CD14-positive monocyte (primary cell): ENCODE measurements around the gene MYL11. TPM values are rescaled to one million over a fixed set of nuclear protein-coding genes. Genes with fewer than 3 reads are reported as not detected.
A peak's percentile ranks its signal among the peaks of the same experiment; 100 is the strongest.

Experiments used
- DNase-seq, 3 donors: peaks; one replicate each; pipeline ENCODE4 v3.0.0-alpha.2; 2011 to 2022
- H2AFZ ChIP-seq: 2 replicates; pipeline ENCODE4 v1.6.0; 2012; ENCODE audit warnings: mild to moderate bottlenecking, low read depth, low read length, inconsistent platforms; ENCODE audit not compliant: insufficient read depth, poor library complexity, severe bottlenecking
- H3K27ac ChIP-seq, 2 donors: 1 replicate in 1 of 2; 2 replicates in 1 of 2; pipeline ENCODE4 v1.5.1; 2012 to 2013; ENCODE audit warnings: low read length in 2 of 2, control low read depth in 1 of 2, inconsistent platforms in 1 of 2, low read depth in 1 of 2, mild to moderate bottlenecking in 1 of 2
- H3K27me3 ChIP-seq, 2 donors: one replicate each; pipeline versions ENCODE4 v1.6.0 to v1.6.1; 2011 to 2013; ENCODE audit warnings: low read length in 2 of 2; ENCODE audit not compliant: control insufficient read depth in 2 of 2, insufficient read depth in 2 of 2
- H3K36me3 ChIP-seq, 2 donors: replicated peaks in 1 of 2; 1 replicate in 1 of 2; 2 replicates in 1 of 2; pipeline versions ENCODE4 v1.5.1 to v1.6.1; 2012 to 2013; ENCODE audit warnings: low read length in 2 of 2, control low read depth in 1 of 2, inconsistent platforms in 1 of 2, mild to moderate bottlenecking in 1 of 2; ENCODE audit not compliant: insufficient read depth in 2 of 2, control insufficient read depth in 1 of 2
- H3K4me1 ChIP-seq, 2 donors: 1 replicate in 1 of 2; 2 replicates in 1 of 2; pipeline versions ENCODE4 v1.5.1 to v1.6.1; 2012 to 2013; ENCODE audit warnings: low read length in 2 of 2, control low read depth in 1 of 2, inconsistent platforms in 1 of 2, mild to moderate bottlenecking in 1 of 2, moderate library complexity in 1 of 2; ENCODE audit not compliant: insufficient read depth in 2 of 2, control insufficient read depth in 1 of 2
- H3K4me2 ChIP-seq: replicated peaks from 2 replicates; pipeline ENCODE3; 2012; ENCODE audit warnings: low read length, moderate library complexity, mild to moderate bottlenecking; ENCODE audit not compliant: poor library complexity, severe bottlenecking; ENCODE audit errors: extremely low read depth
- H3K4me3 ChIP-seq, 3 experiments: fragments of 200-600 bp in 1 of 3; sonication (generic) in 1 of 3; replicated peaks in 1 of 3; 1 replicate in 2 of 3; 2 replicates in 1 of 3; pipeline ENCODE4 v1.5.1; 2011 to 2013; ENCODE audit warnings: low read length in 3 of 3, mild to moderate bottlenecking in 3 of 3, control low read depth in 2 of 3, low read depth in 2 of 3, inconsistent platforms in 1 of 3, moderate library complexity in 1 of 3
- H3K79me2 ChIP-seq: 2 replicates; pipeline ENCODE4 v1.6.0; 2012; ENCODE audit warnings: mild to moderate bottlenecking, control low read depth, inconsistent platforms, low read length, moderate library complexity; ENCODE audit not compliant: insufficient read depth
- H3K9ac ChIP-seq: 2 replicates; pipeline ENCODE4 v1.6.0; 2017; ENCODE audit warnings: low read length, mild to moderate bottlenecking; ENCODE audit not compliant: insufficient read depth, poor library complexity, severe bottlenecking
- H3K9me3 ChIP-seq, 2 donors: replicated peaks in 1 of 2; 1 replicate in 1 of 2; 2 replicates in 1 of 2; pipeline versions ENCODE4 v1.5.1 to v1.6.1; 2012 to 2013; ENCODE audit warnings: low read length in 2 of 2, control low read depth in 1 of 2; ENCODE audit not compliant: control insufficient read depth in 1 of 2, insufficient read depth in 1 of 2
- H4K20me1 ChIP-seq: 2 replicates; pipeline ENCODE4 v1.6.0; 2012; ENCODE audit warnings: mild to moderate bottlenecking, low read length, control low read depth, moderate library complexity; ENCODE audit not compliant: insufficient read depth
- H3K27ac Mint-ChIP-seq, 7 donors: one replicate each; pipeline ENCODE4 v1.8.0; 2020; ENCODE audit warnings: mild to moderate bottlenecking in 7 of 7, mixed read lengths in 7 of 7, moderate library complexity in 6 of 7, inconsistent platforms in 2 of 7
- H3K27me3 Mint-ChIP-seq, 3 donors: one replicate each; pipeline ENCODE4 v1.8.0; 2021 to 2022; ENCODE audit warnings: low read depth in 3 of 3, mild to moderate bottlenecking in 3 of 3, mixed read lengths in 3 of 3, moderate library complexity in 3 of 3, inconsistent platforms in 1 of 3
- H3K36me3 Mint-ChIP-seq, 2 donors: one replicate each; pipeline ENCODE4 v1.8.0; 2020; ENCODE audit warnings: mixed read lengths in 2 of 2, inconsistent platforms in 1 of 2, mild to moderate bottlenecking in 1 of 2
- H3K4me1 Mint-ChIP-seq: one replicate; pipeline ENCODE4 v1.8.0; 2020; ENCODE audit warnings: mild to moderate bottlenecking, mixed read lengths
- H3K4me3 Mint-ChIP-seq, 2 donors: one replicate each; pipeline ENCODE4 v1.8.0; 2020; ENCODE audit warnings: mild to moderate bottlenecking in 2 of 2, mixed read lengths in 2 of 2, moderate library complexity in 1 of 2
- H3K9me3 Mint-ChIP-seq, 7 donors: one replicate each; pipeline ENCODE4 v1.8.0; 2020 to 2022; ENCODE audit warnings: mixed read lengths in 7 of 7, mild to moderate bottlenecking in 6 of 7, moderate library complexity in 6 of 7, inconsistent platforms in 2 of 7
- CTCF ChIP-seq: fragments of 200-600 bp; IDR thresholded peaks from one replicate; pipeline ENCODE4 v1.8.0; 2022; ENCODE audit warnings: antibody characterized with exemption, mild to moderate bottlenecking
- WGBS: methylation state at CpG from one replicate; pipeline ENCODE4 v1.1.5; 2013; ENCODE audit warnings: missing lambda C conversion rate; ENCODE audit not compliant: insufficient coverage; 5-methylcytosine and 5-hydroxymethylcytosine counted together
- intact Hi-C, 2 donors: fragments of 100-400 bp; cut with micrococcal nuclease; formaldehyde crosslinking; loops; one replicate each; pipeline versions ENCODE4 v1.15.0 to v1.15.1; 2023
- polyA plus RNA-seq, 3 donors: library from polyadenylated mRNA; depleted of rRNA in 1 of 3; unstranded in 2 of 3; stranded (reverse) in 1 of 3; fragments of 300-500 nt in 2 of 3; fragments of >200 nt in 1 of 3; fragmentation: Illumina TruSeq in 2 of 3; gene quantifications; 1 replicate in 2 of 3; 2 replicates in 1 of 3; pipeline ENCODE4 v1.2.3, GENCODE V29; 2012 to 2021

The MYL11 gene
- polyA plus RNA-seq, 3 donors = 1.6 to 1.9 TPM; not detected in 1

GRCh38 chr16:30357715-30358576 is 16.7 kb upstream of the MYL11 start:
- Histone ChIP-seq H4K20me1 (peaks cover 79% of the 10 kb centered on the region), H3K4me1 (peaks cover 26 to 36% of the 10 kb centered on the region in 2 donors), H3K79me2 (peaks cover 75% of the 10 kb centered on the region), H3K4me2 (no peak overlapping the region), H3K9ac (no peak overlapping the region), H2AFZ (no peak overlapping the region), H3K4me3 (no peak overlapping the region), H3K9me3 (no peaks in the 10 kb centered on the region), H3K27ac (peak overlapping the region in 1 of 2 donors; percentile 99), H3K36me3 (peaks cover 62 to 70% of the 10 kb centered on the region in 2 donors), H3K27me3 (no peaks in the 10 kb centered on the region)
- intact Hi-C loops = loop anchor here in 1 of 2 donors (10.0 kb wide), 1 partner anchor 47 kb away; the partner anchor contains the start of gene ZNF771
- H3K27ac Mint-ChIP-seq = peak overlapping the region in 5 of 7 donors; percentile 6 to 81 (median 14)
- TF ChIP-seq CTCF = no peak
- H3K36me3 Mint-ChIP-seq = peaks cover 55 to 70% of the 10 kb centered on the region in 2 donors
- peaks cover 32% of the 10 kb centered on the region for H3K4me1 Mint-ChIP-seq
- H3K4me3 Mint-ChIP-seq = peak overlapping the region in 1 of 2 donors; percentile 13
- 92% methylated on average over 32 of the region's 37 CpGs for WGBS
- H3K9me3 Mint-ChIP-seq = no peaks in the 10 kb centered on the region
- DNase-seq = no peak
- peaks cover 0 to 1% (median 0%) of the 10 kb centered on the region in 3 donors for H3K27me3 Mint-ChIP-seq

- Mint-ChIP-seq H3K4me3 (no peak overlapping the region), H3K9me3 (no peaks in the 10 kb centered on the region), H3K27ac (peak overlapping the region in 2 of 7 donors; percentile 22 to 28), H3K4me1 (peaks cover 32% of the 10 kb centered on the region), H3K27me3 (peaks cover 0 to 1% (median 0%) of the 10 kb centered on the region in 3 donors), H3K36me3 (peaks cover 56 to 70% of the 10 kb centered on the region in 2 donors)
- DNase-seq = no peak
- H3K36me3 ChIP-seq = peaks cover 62 to 70% of the 10 kb centered on the region in 2 donors
- peaks cover 79% of the 10 kb centered on the region for H4K20me1 ChIP-seq
- no peaks in the 10 kb centered on the region for H3K9me3 ChIP-seq
- no peak for TF ChIP-seq CTCF
- H3K9ac ChIP-seq = no peak overlapping the region
- H3K4me1 ChIP-seq = peaks cover 26 to 35% of the 10 kb centered on the region in 2 donors
- no peak overlapping the region for H2AFZ ChIP-seq
- no peak overlapping the region for H3K4me2 ChIP-seq
- H3K27ac ChIP-seq = no peak overlapping the region
- WGBS = 93% methylated on average over 3 of the region's 9 CpGs
- H3K4me3 ChIP-seq = no peak overlapping the region
- intact Hi-C loops = loop anchor here in 1 of 2 donors (10.0 kb wide), 1 partner anchor 46 kb away; the partner anchor contains the start of gene ZNF771
- peaks cover 75% of the 10 kb centered on the region for H3K79me2 ChIP-seq
- H3K27me3 ChIP-seq = no peaks in the 10 kb centered on the region
These were observed 16.0 kb upstream of the MYL11 start for GRCh38 chr16:30358577-30358936.
